Loucy (cell line): ENCODE measurements around the gene UTP4.

ENCODE experiments used
- EZH2phosphoT487 ChIP-seq: fragments of 200-600 bp; IDR thresholded peaks from 2 replicates; pipeline ENCODE4 v1.6.1; 2018; ENCODE audit warnings: antibody characterized with exemption, mild to moderate bottlenecking, moderate library complexity, borderline replicate concordance
- TF ChIP-seq, protein P1 (sequence below): fragments of 200-600 bp; sonication (generic); conservative IDR thresholded peaks from 2 replicates; pipeline ENCODE4 v1.5.1; 2014; ENCODE audit warnings: mild to moderate bottlenecking, antibody characterized with exemption, low read length

DNA sequence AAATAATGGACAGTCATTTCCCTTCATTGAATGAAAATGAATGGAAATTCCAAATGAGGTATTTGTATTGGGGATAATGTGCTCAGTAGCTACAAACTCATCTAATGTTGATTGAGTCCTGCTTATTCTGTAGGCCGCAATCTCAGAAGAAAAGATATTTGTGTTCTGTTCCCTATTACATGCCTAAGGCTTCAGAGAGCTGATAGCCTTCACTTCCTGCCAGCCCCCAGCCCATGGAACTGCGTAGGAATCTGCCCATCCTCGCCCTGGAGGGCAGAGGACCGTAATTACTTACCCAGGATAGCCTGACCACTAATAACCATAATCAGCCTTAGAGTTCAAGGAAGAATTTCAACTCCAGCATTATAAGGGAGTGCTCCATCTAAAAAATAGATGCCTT, 36.6 kb downstream of the UTP4 start:
- TF ChIP-seq, protein P1, sequence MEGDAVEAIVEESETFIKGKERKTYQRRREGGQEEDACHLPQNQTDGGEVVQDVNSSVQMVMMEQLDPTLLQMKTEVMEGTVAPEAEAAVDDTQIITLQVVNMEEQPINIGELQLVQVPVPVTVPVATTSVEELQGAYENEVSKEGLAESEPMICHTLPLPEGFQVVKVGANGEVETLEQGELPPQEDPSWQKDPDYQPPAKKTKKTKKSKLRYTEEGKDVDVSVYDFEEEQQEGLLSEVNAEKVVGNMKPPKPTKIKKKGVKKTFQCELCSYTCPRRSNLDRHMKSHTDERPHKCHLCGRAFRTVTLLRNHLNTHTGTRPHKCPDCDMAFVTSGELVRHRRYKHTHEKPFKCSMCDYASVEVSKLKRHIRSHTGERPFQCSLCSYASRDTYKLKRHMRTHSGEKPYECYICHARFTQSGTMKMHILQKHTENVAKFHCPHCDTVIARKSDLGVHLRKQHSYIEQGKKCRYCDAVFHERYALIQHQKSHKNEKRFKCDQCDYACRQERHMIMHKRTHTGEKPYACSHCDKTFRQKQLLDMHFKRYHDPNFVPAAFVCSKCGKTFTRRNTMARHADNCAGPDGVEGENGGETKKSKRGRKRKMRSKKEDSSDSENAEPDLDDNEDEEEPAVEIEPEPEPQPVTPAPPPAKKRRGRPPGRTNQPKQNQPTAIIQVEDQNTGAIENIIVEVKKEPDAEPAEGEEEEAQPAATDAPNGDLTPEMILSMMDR, result no peak
- no peak for TF ChIP-seq EZH2phosphoT487
